ENCODE data around the gene B3GALT5. TPM values are rescaled to one million over a fixed set of nuclear protein-coding genes. Genes with fewer than 3 reads are reported as not detected.
A peak's percentile ranks its signal among the peaks of the same experiment; 100 is the strongest.

Gene B3GALT5
- 0.58 and 1.5 TPM in 2 replicates for total RNA-seq (2014; rRNA removed)
- percentile 36 among the genes with signal in this experiment for Bru-seq, nascent RNA
- BruChase-seq, experiment 1, labeled RNA remaining after a 6-hour chase: percentile 38 among the genes with signal in this experiment
- percentile 58 among the genes with signal in this experiment for BruChase-seq, experiment 2, labeled RNA remaining after a 2-hour chase
- long read RNA-seq, partial matches to known transcripts: 0 of 1 reads
- long read RNA-seq, other reads (novel, unspliced or antisense): 1 of 1 reads

- DNase-seq (peak; percentile 45), ATAC-seq (peak; percentile 42)
- Histone ChIP-seq H4K20me1 (ENCODE audit: low read length) (no peaks in the 10 kb centered on the region), H3K79me2 (ENCODE audit: low read length) (no peaks in the 10 kb centered on the region), H3K27ac (ENCODE audit: low read length) (no peak within 1 kb of the TSS), H3K27me3 (ENCODE audit: low read length) (0 out of 2 replicates have a peak, but pooled peaks cover 3% of the 10 kb centered on the region), H3K4me2 (ENCODE audit: low read length) (peak within 1 kb of the TSS; percentile 96), H3K4me1 (ENCODE audit: insufficient read depth, low read length) (peaks cover 32% of the 10 kb centered on the region), H3K9me2 (replicated peaks; ENCODE audit: low read length) (no peaks in the 10 kb centered on the region), H3K9me3 (ENCODE audit: low read length) (no peaks in the 10 kb centered on the region), H3F3A (ENCODE audit: low read length, unreplicated experiment) (no peaks in the 10 kb centered on the region), H3K9ac (ENCODE audit: low read length) (no peak within 1 kb of the TSS), H2AFZ (ENCODE audit: low read length) (peak within 1 kb of the TSS; percentile 91), H3K4me3 (ENCODE audit: low read length) (peak within 1 kb of the TSS; percentile 68), H3K36me3 (ENCODE audit: low read depth, low read length) (no peaks in the 10 kb centered on the region)
- BruUV-seq (replicated peaks): no TSS peak
- intact Hi-C loops (cut with micrococcal nuclease): loop anchor here (10.0 kb wide), 1 partner anchor 68 kb away; no protein-coding TSS in a partner anchor
- POLR2A ChIA-PET (ENCODE audit: unreplicated experiment): no interaction called here
- TF ChIP-seq CTCF (conservative IDR thresholded peaks at IDR 0.05; ENCODE audit: low read depth, low read length): no peak
- TF ChIP-seq EZH2 (IDR thresholded peaks at IDR 0.05; ENCODE audit: low read length, unreplicated experiment): no peak
- no peak for TF ChIP-seq EZH2phosphoT487 (IDR thresholded peaks at IDR 0.05; ENCODE audit: borderline replicate concordance, low read length)
- CTCF ChIA-PET: no interaction called here
Observed at GRCh38 chr21:39612233-39613040, at the start of gene B3GALT5. Gene B3GALT5, plus strand, starts transcription at chr21:39612940. Its CDS starts 47,620 bp downstream, at chr21:39660560.

- H2AFZ ChIP-seq (ENCODE audit: low read length): no peak overlapping the region
- intact Hi-C loops (cut with micrococcal nuclease): no loop called here
- no peaks in the 10 kb centered on the region for H3K9me2 ChIP-seq (replicated peaks; ENCODE audit: low read length)
- H3F3A ChIP-seq (ENCODE audit: low read length, unreplicated experiment): no peaks in the 10 kb centered on the region
- no peak overlapping the region for H3K9ac ChIP-seq (ENCODE audit: low read length)
- H3K4me2 ChIP-seq (ENCODE audit: low read length): no peak overlapping the region
- ATAC-seq (no peak), DNase-seq (no peak)
- H4K20me1 ChIP-seq (ENCODE audit: low read length): no peaks in the 10 kb centered on the region
- no peaks in the 10 kb centered on the region for H3K4me1 ChIP-seq (ENCODE audit: insufficient read depth, low read length)
- POLR2A ChIA-PET (ENCODE audit: unreplicated experiment): no interaction called here
- H3K79me2 ChIP-seq (ENCODE audit: low read length): no peaks in the 10 kb centered on the region
- H3K9me3 ChIP-seq (ENCODE audit: low read length): no peaks in the 10 kb centered on the region
- peaks cover 14% of the 10 kb centered on the region; the same call in 1 of the 2 replicates for H3K27me3 ChIP-seq (ENCODE audit: low read length)
- CTCF ChIA-PET: no interaction called here
- H3K4me3 ChIP-seq (ENCODE audit: low read length): no peak overlapping the region
- H3K36me3 ChIP-seq (ENCODE audit: low read depth, low read length): no peaks in the 10 kb centered on the region
- BruUV-seq (replicated peaks): no TSS peak
- TF ChIP-seq CTCF (conservative IDR thresholded peaks at IDR 0.05; ENCODE audit: low read depth, low read length): no peak
- no peak for TF ChIP-seq EZH2 (IDR thresholded peaks at IDR 0.05; ENCODE audit: low read length, unreplicated experiment)
- no peak for TF ChIP-seq EZH2phosphoT487 (IDR thresholded peaks at IDR 0.05; ENCODE audit: borderline replicate concordance, low read length)
- H3K27ac ChIP-seq (ENCODE audit: low read length): no peak overlapping the region
Observed at GRCh38 chr21:39564200-39564599, 48.5 kb upstream of the B3GALT5 start.

Measured in PC-3 (cell line).